Ovary (tissue), 9 donors: ENCODE results near the gene PUDP. TPM values are rescaled to one million over a fixed set of nuclear protein-coding genes. Genes with fewer than 3 reads are reported as not detected.

Experiments used
- DNase-seq, 5 donors: peaks; one replicate each; pipeline ENCODE4 v3.0.0-alpha.2; 2019 to 2020
- H3K27ac ChIP-seq, 2 donors: fragments of 200-600 bp; one replicate each; pipeline versions ENCODE4 v1.5.1 to v1.8.0; 2019 to 2022
- H3K27me3 ChIP-seq: fragments of 200-600 bp; one replicate; pipeline ENCODE4 v1.8.0; 2022
- H3K36me3 ChIP-seq: fragments of 200-600 bp; sonication (generic); one replicate; pipeline ENCODE4 v1.5.1; 2019
- H3K4me1 ChIP-seq: one replicate; pipeline ENCODE4 v1.8.1; 2013; ENCODE audit warnings: mild to moderate bottlenecking, moderate library complexity; ENCODE audit not compliant: insufficient read depth
- H3K4me3 ChIP-seq: fragments of 200-600 bp; sonication (generic); one replicate; pipeline ENCODE4 v1.5.1; 2017
- H3K9me3 ChIP-seq, 2 donors: fragments of 200-600 bp in 1 of 2; sonication (generic) in 1 of 2; one replicate each; pipeline versions ENCODE4 v1.5.1 to v1.8.1; 2013 to 2019; ENCODE audit warnings: mild to moderate bottlenecking in 1 of 2, moderate library complexity in 1 of 2
- CTCF ChIP-seq, 3 donors: fragments of 450-650 bp in 2 of 3; fragments of 200-600 bp in 1 of 3; IDR thresholded peaks; one replicate each; pipeline versions ENCODE4 v1.5.1 to v1.8.0; 2016 to 2022; ENCODE audit warnings: antibody characterized with exemption in 3 of 3, mild to moderate bottlenecking in 1 of 3
- EP300 ChIP-seq: sonication (generic); formaldehyde crosslinking; IDR thresholded peaks from one replicate; pipeline ENCODE4 v1.6.1; 2017; ENCODE audit warnings: antibody characterized with exemption
- POLR2A ChIP-seq: fragments of 450-650 bp; IDR thresholded peaks from one replicate; pipeline ENCODE4 v1.6.1; 2017; ENCODE audit warnings: antibody characterized with exemption, mild to moderate bottlenecking, moderate library complexity
- WGBS, 3 donors: extraction: QIAGEN DNeasy Blood & Tissue Kit in 1 of 3; methylation state at CpG; one replicate each; pipeline versions ENCODE4 v1.1.5 to v1.1.7; 2013 to 2017; 5-methylcytosine and 5-hydroxymethylcytosine counted together
- intact Hi-C, 4 donors: fragments of 100-400 bp; cut with DNase I; formaldehyde crosslinking; loops; one replicate each; pipeline versions ENCODE4 v1.11.0 to v1.15.1; 2022 to 2023
- polyA plus RNA-seq, 2 donors: library from polyadenylated mRNA; stranded (reverse); fragments of 200-250 nt in 1 of 2; fragments of 350-450 nt in 1 of 2; fragmentation: Illumina TruSeq in 1 of 2; extraction: RNeasy Lipid Tissue Mini Kit (QIAGEN cat#74804) in 1 of 2; gene quantifications; one replicate each; pipeline ENCODE4 v1.2.3, GENCODE V29; 2013 to 2014
- total RNA-seq, 7 donors: library from RNA; depleted of rRNA in 2 of 7; stranded (reverse); fragments of >200 nt in 2 of 7; fragmentation: NEBNext Ultra II Directional in 3 of 7; extraction: Animal tissue kit (Norgen Biotek cat#: 25700) in 3 of 7; gene quantifications; one replicate each; pipeline versions ENCODE4 v1.1.0 to v1.2.4, GENCODE V29; 2016 to 2023
- donor health status: DM: no; HTN: no; CAD: no; lungs with moderate emphysema.
- donor health status: DM: no; HTN: no; CAD: no.
- donor health status: Bipolar disorder and iron deficiency.
- donor health status: DM: yes; HTN: yes; CAD: no.
- donor health status: DM: no; HTN: no; CAD: no.
- donor health status: DM: yes; HTN: yes; CAD: no.

Gene PUDP
- total and polyA plus RNA-seq, 9 donors = 7.0 to 17.9 (median 14.8) TPM

- no peaks in the 10 kb centered on the region for H3K4me1 ChIP-seq
- TF ChIP-seq EP300 (no peak), CTCF (IDR thresholded peaks at IDR 0.05) (no peak), POLR2A (no peak)
- intact Hi-C loops = no loop called here
- 91 to 94% (median 93%) methylated on average over 23 of the region's 23 CpGs for WGBS, 3 donors
- no peaks in the 10 kb centered on the region for H3K36me3 ChIP-seq
- H3K9me3 ChIP-seq = no peaks in the 10 kb centered on the region
- H3K4me3 ChIP-seq = no peak overlapping the region
- no peaks in the 10 kb centered on the region for H3K27me3 ChIP-seq
- no peak overlapping the region for H3K27ac ChIP-seq
- no peak for DNase-seq
Observed at GRCh38 chrX:7077241-7078230, 70.4 kb downstream of the PUDP start.

- intact Hi-C loops = no loop called here
- Histone ChIP-seq H3K36me3 (no peaks in the 10 kb centered on the region), H3K4me1 (no peaks in the 10 kb centered on the region), H3K27me3 (no peaks in the 10 kb centered on the region), H3K4me3 (no peak overlapping the region), H3K27ac (no peak overlapping the region), H3K9me3 (no peaks in the 10 kb centered on the region)
- WGBS, 3 donors = 76 to 90% (median 86%) methylated on average over 12 of the region's 12 CpGs
- no peak for DNase-seq
- no peak for TF ChIP-seq CTCF (IDR thresholded peaks at IDR 0.05)
Observed at GRCh38 chrX:7076245-7076661, 71.7 kb downstream of the PUDP start.

- Histone ChIP-seq H3K9me3 (no peaks in the 10 kb centered on the region), H3K27ac (no peak overlapping the region), H3K4me3 (no peak overlapping the region), H3K4me1 (no peaks in the 10 kb centered on the region), H3K27me3 (no peaks in the 10 kb centered on the region), H3K36me3 (no peaks in the 10 kb centered on the region)
- TF ChIP-seq CTCF (IDR thresholded peaks at IDR 0.05) = no peak
- no peak for TF ChIP-seq EP300
- TF ChIP-seq POLR2A = no peak
- 64 to 83% (median 83%) methylated on average over 1 of the region's 1 CpG for WGBS, 3 donors
- DNase-seq = no peak
- intact Hi-C loops = no loop called here
Observed at GRCh38 chrX:7074908-7075204, 73.1 kb downstream of the PUDP start.

GRCh38 chrX:7074148-7074907 lies 73.6 kb downstream of the PUDP start:
- DNase-seq = no peak
- TF ChIP-seq EP300 = no peak
- TF ChIP-seq POLR2A = no peak
- no peak for TF ChIP-seq CTCF (IDR thresholded peaks at IDR 0.05)
- Histone ChIP-seq H3K36me3 (no peaks in the 10 kb centered on the region), H3K9me3 (no peaks in the 10 kb centered on the region), H3K27me3 (no peaks in the 10 kb centered on the region), H3K4me3 (no peak overlapping the region), H3K4me1 (no peaks in the 10 kb centered on the region), H3K27ac (no peak overlapping the region)
- 85 to 91% (median 89%) methylated on average over 9 of the region's 9 CpGs for WGBS, 3 donors
- intact Hi-C loops = no loop called here
